Activated naive CD4-positive, alpha-beta T cell (primary cell): ENCODE measurements around the gene RD3L.
A peak's percentile ranks its signal among the peaks of the same experiment; 100 is the strongest.
"Not testable (repeated sequence)": the region's sequence is repeated elsewhere in the genome, so short reads cannot be mapped to it uniquely, and the experiment has no call there.

Experiments
- DNase-seq, 4 experiments: peaks; one replicate each; lab custom pipeline; 2025; lab: John Stamatoyannopoulos, UW

The RD3L gene

GRCh38 chr14:103928011-103928890 is 14.1 kb downstream of the RD3L start, which contains the start of gene TDRD9:
TDRD9 (plus strand) TSS chr14:103928456; CDS start chr14:103928510, 54 bp downstream.
- DNase-seq = no peak

GRCh38 chr14:103927566-103927965 is 14.8 kb downstream of the RD3L start:
- no peak for DNase-seq

- no peak for DNase-seq
These were observed 17.0 kb downstream of the RD3L start for GRCh38 chr14:103925316-103925715.

GRCh38 chr14:103923863-103924262 is 18.5 kb downstream of the RD3L start:
- DNase-seq = no peak

GRCh38 chr14:103921855-103922200 is 20.5 kb downstream of the RD3L start:
- DNase-seq = not testable (repeated sequence)

GRCh38 chr14:103920981-103921854 is 21.1 kb downstream of the RD3L start:
- peak; percentile 84 to 95 (median 90) for DNase-seq

GRCh38 chr14:103916636-103917262 is 25.6 kb downstream of the RD3L start:
- no peak for DNase-seq

GRCh38 chr14:103915616-103916015 is 26.7 kb downstream of the RD3L start:
- no peak for DNase-seq

GRCh38 chr14:103910984-103911383 is 31.3 kb downstream of the RD3L start:
- DNase-seq = no peak

GRCh38 chr14:103910262-103910935 is 31.9 kb downstream of the RD3L start:
- DNase-seq = peak; percentile 29 to 64 (median 39)

- DNase-seq = no peak
These were observed 32.6 kb downstream of the RD3L start for GRCh38 chr14:103909531-103910261.

- peak in 2 of 4 experiments; percentile 14 to 36 for DNase-seq
These were observed 33.7 kb downstream of the RD3L start for GRCh38 chr14:103908580-103908979.

- peak in 2 of 4 experiments; percentile 31 to 40 for DNase-seq
These were observed 36.4 kb downstream of the RD3L start for GRCh38 chr14:103905842-103906456.

- no peak for DNase-seq
These were observed 37.7 kb downstream of the RD3L start for GRCh38 chr14:103904493-103905107.

- no peak for DNase-seq
These were observed 42.5 kb downstream of the RD3L start for GRCh38 chr14:103899833-103900232.

- no peak for DNase-seq
These were observed 43.0 kb downstream of the RD3L start for GRCh38 chr14:103899316-103899715.

- no peak for DNase-seq
These were observed 43.6 kb downstream of the RD3L start for GRCh38 chr14:103898711-103899110.

- DNase-seq = no peak
These were observed 44.1 kb downstream of the RD3L start for GRCh38 chr14:103898204-103898603.

GRCh38 chr14:103897075-103897947 is 45.0 kb downstream of the RD3L start:
- DNase-seq = no peak
